Colon (tissue), 2 donors: Measurements from ENCODE around the gene RGMB.

Source experiments
- FAIRE-seq: peaks from 2 replicates; lab custom pipeline; 2012; peaks lifted over from hg19 to GRCh38; lab: Jason Lieb, UNC
- donor health status: control.
- donor health status: control.

Gene RGMB

GRCh38 chr5:98785244-98785643 lies 11.8 kb downstream of the RGMB start:
- FAIRE-seq = no peak

- FAIRE-seq = peak; percentile 5
Observed at GRCh38 chr5:98786191-98786853, 12.9 kb downstream of the RGMB start.

GRCh38 chr5:98787131-98787719 lies 13.8 kb downstream of the RGMB start:
- no peak for FAIRE-seq

GRCh38 chr5:98789029-98789428 lies 15.6 kb downstream of the RGMB start:
- FAIRE-seq = no peak

- no peak for FAIRE-seq
Observed at GRCh38 chr5:98791001-98791519, 17.6 kb downstream of the RGMB start.

GRCh38 chr5:98791898-98792580 lies 18.6 kb downstream of the RGMB start:
- no peak for FAIRE-seq

GRCh38 chr5:98793223-98793622 lies 19.8 kb downstream of the RGMB start:
- FAIRE-seq = no peak

- FAIRE-seq = no peak
Observed at GRCh38 chr5:98794001-98794400, 20.5 kb downstream of the RGMB start.

- no peak for FAIRE-seq
Observed at GRCh38 chr5:98794414-98795080, 21.1 kb downstream of the RGMB start.

- FAIRE-seq = no peak
Observed at GRCh38 chr5:98795243-98795642, 21.8 kb downstream of the RGMB start.

- FAIRE-seq = no peak
Observed at GRCh38 chr5:98796197-98796972, 22.9 kb downstream of the RGMB start.

- no peak for FAIRE-seq
Observed at GRCh38 chr5:98798371-98798770, 24.9 kb downstream of the RGMB start.

GRCh38 chr5:98798847-98799246 lies 25.4 kb downstream of the RGMB start:
- no peak for FAIRE-seq

- no peak for FAIRE-seq
Observed at GRCh38 chr5:98804066-98804465, 30.6 kb downstream of the RGMB start.

- FAIRE-seq = no peak
Observed at GRCh38 chr5:98805070-98805469, 31.6 kb downstream of the RGMB start.

GRCh38 chr5:98807806-98808205 lies 34.3 kb downstream of the RGMB start:
- FAIRE-seq = no peak

GRCh38 chr5:98810206-98810605 lies 36.7 kb downstream of the RGMB start:
- no peak for FAIRE-seq

GRCh38 chr5:98813755-98814154 lies 40.3 kb downstream of the RGMB start:
- FAIRE-seq = no peak

GRCh38 chr5:98816582-98817222 lies 43.2 kb downstream of the RGMB start:
- no peak for FAIRE-seq

GRCh38 chr5:98825582-98826375 lies 52.3 kb downstream of the RGMB start:
- no peak for FAIRE-seq

- FAIRE-seq = peak; percentile 36
Observed at GRCh38 chr5:98827161-98827560, 53.7 kb downstream of the RGMB start.
